H9 (cell line): ENCODE results near the gene SCG2. TPM values are rescaled to one million over a fixed set of nuclear protein-coding genes. Genes with fewer than 3 reads are reported as not detected.

Experiments used
- DNase-seq: peaks from one replicate; pipeline ENCODE4 v3.0.0-alpha.2; 2017
- H2AFZ ChIP-seq: one replicate; pipeline ENCODE4 v1.6.1; 2013; ENCODE audit warnings: mild to moderate bottlenecking, low read length, control low read depth, moderate library complexity
- H2AK5ac ChIP-seq: 2 replicates; pipeline ENCODE4 v1.6.1; 2013; ENCODE audit warnings: low read length, control low read depth, mixed read lengths; ENCODE audit not compliant: insufficient read length
- H2BK120ac ChIP-seq: one replicate; pipeline ENCODE4 v1.6.1; 2013; ENCODE audit warnings: low read depth, mild to moderate bottlenecking, low read length, control low read depth, inconsistent platforms; ENCODE audit not compliant: poor library complexity, severe bottlenecking
- H2BK12ac ChIP-seq: 2 replicates; pipeline ENCODE4 v1.6.1; 2013; ENCODE audit warnings: low read length, control low read depth, mixed read lengths, low read depth; ENCODE audit not compliant: insufficient read length
- H2BK15ac ChIP-seq: 2 replicates; pipeline ENCODE4 v1.6.1; 2013; ENCODE audit warnings: low read depth, low read length, control low read depth
- H2BK20ac ChIP-seq: one replicate; pipeline ENCODE4 v1.6.1; 2013; ENCODE audit warnings: low read depth, mild to moderate bottlenecking, low read length, control low read depth, inconsistent platforms; ENCODE audit not compliant: poor library complexity, severe bottlenecking
- H2BK5ac ChIP-seq: 2 replicates; pipeline ENCODE4 v1.6.1; 2013; ENCODE audit warnings: low read length, control low read depth, mixed read lengths; ENCODE audit not compliant: insufficient read length
- H3K14ac ChIP-seq: 2 replicates; pipeline ENCODE4 v1.6.1; 2013; ENCODE audit warnings: low read length, control low read depth; ENCODE audit not compliant: insufficient read depth
- H3K18ac ChIP-seq: 2 replicates; pipeline ENCODE4 v1.6.1; 2013; ENCODE audit warnings: low read depth, mild to moderate bottlenecking, mixed read lengths, low read length, control low read depth; ENCODE audit not compliant: insufficient read length
- H3K23ac ChIP-seq: 2 replicates; pipeline ENCODE4 v1.6.1; 2013; ENCODE audit warnings: low read length, control low read depth, mixed read lengths, low read depth; ENCODE audit not compliant: insufficient read length
- H3K23me2 ChIP-seq: 2 replicates; pipeline ENCODE4 v1.6.1; 2013; ENCODE audit warnings: low read depth, mild to moderate bottlenecking, mixed read lengths, low read length, control low read depth; ENCODE audit not compliant: insufficient read length, poor library complexity, severe bottlenecking
- H3K27ac ChIP-seq: 2 replicates; pipeline ENCODE4 v1.5.1; 2013; ENCODE audit warnings: low read length, control low read depth, mixed read lengths, low read depth; ENCODE audit not compliant: insufficient read length
- H3K27me3 ChIP-seq: 2 replicates; pipeline ENCODE4 v1.6.1; 2013; ENCODE audit warnings: low read length, control low read depth, inconsistent platforms; ENCODE audit not compliant: insufficient read depth
- H3K4ac ChIP-seq: 2 replicates; pipeline ENCODE4 v1.6.1; 2013; ENCODE audit warnings: low read depth, mild to moderate bottlenecking, control low read depth, inconsistent platforms, low read length, moderate library complexity
- H3K4me1 ChIP-seq: 2 replicates; pipeline ENCODE4 v1.6.1; 2013; ENCODE audit warnings: low read length, control low read depth, inconsistent platforms; ENCODE audit not compliant: insufficient read depth
- H3K4me2 ChIP-seq: 2 replicates; pipeline ENCODE4 v1.6.1; 2013; ENCODE audit warnings: low read length, control low read depth, mixed read lengths; ENCODE audit not compliant: insufficient read length, insufficient read depth
- H3K56ac ChIP-seq: 2 replicates; pipeline ENCODE4 v1.6.1; 2013; ENCODE audit warnings: low read depth, mild to moderate bottlenecking, mixed read lengths, low read length, control low read depth; ENCODE audit not compliant: insufficient read length
- H3K79me1 ChIP-seq: 2 replicates; pipeline ENCODE4 v1.6.1; 2013; ENCODE audit warnings: low read depth, mild to moderate bottlenecking, moderate library complexity, low read length, control low read depth, inconsistent platforms; ENCODE audit not compliant: insufficient read depth, poor library complexity, severe bottlenecking
- H3K79me2 ChIP-seq: 2 replicates; pipeline ENCODE4 v1.6.1; 2013; ENCODE audit warnings: low read length, control low read depth, inconsistent platforms; ENCODE audit not compliant: insufficient read depth
- H3K9ac ChIP-seq: 2 replicates; pipeline ENCODE4 v1.6.1; 2013; ENCODE audit warnings: low read length, control low read depth, mixed read lengths; ENCODE audit not compliant: insufficient read length; ENCODE audit errors: extremely low read depth
- H3K9me3 ChIP-seq: one replicate; pipeline ENCODE4 v1.6.1; 2013; ENCODE audit warnings: low read depth, low read length, inconsistent platforms; ENCODE audit not compliant: control insufficient read depth
- H3T11ph ChIP-seq: one replicate; pipeline ENCODE4 v1.6.1; 2013; ENCODE audit warnings: mild to moderate bottlenecking, low read length, control low read depth, inconsistent platforms
- H4K20me1 ChIP-seq: one replicate; pipeline ENCODE4 v1.6.1; 2013; ENCODE audit not compliant: control insufficient read depth, insufficient read length, insufficient read depth
- H4K5ac ChIP-seq: 2 replicates; pipeline ENCODE4 v1.6.1; 2013; ENCODE audit warnings: low read depth, mild to moderate bottlenecking, mixed read lengths, low read length, control low read depth; ENCODE audit not compliant: insufficient read length
- H4K8ac ChIP-seq: replicated peaks from 2 replicates; pipeline ENCODE4 v1.6.1; 2013; ENCODE audit warnings: low read length, control low read depth, mixed read lengths, low read depth; ENCODE audit not compliant: insufficient read length
- H4K91ac ChIP-seq: 2 replicates; pipeline ENCODE4 v1.6.1; 2013; ENCODE audit warnings: low read depth, mild to moderate bottlenecking, moderate library complexity, mixed read lengths, low read length, control low read depth; ENCODE audit not compliant: insufficient read length
- H3K27ac Mint-ChIP-seq, 3 experiments: 2 replicates in 2 of 3; 3 replicates in 1 of 3; pipeline ENCODE4 v1.8.0; 2020 to 2021; ENCODE audit warnings: mixed read lengths in 3 of 3, mild to moderate bottlenecking in 1 of 3, moderate library complexity in 1 of 3
- H3K27me3 Mint-ChIP-seq: 2 replicates; pipeline ENCODE4 v1.8.0; 2021; ENCODE audit warnings: low read depth, mild to moderate bottlenecking, moderate library complexity, mixed read lengths
- H3K36me3 Mint-ChIP-seq, 3 experiments: 2 replicates in 2 of 3; 3 replicates in 1 of 3; pipeline ENCODE4 v1.8.0; 2020 to 2021; ENCODE audit warnings: low read depth in 3 of 3, mixed read lengths in 3 of 3; ENCODE audit not compliant: insufficient read depth in 1 of 3
- H3K4me1 Mint-ChIP-seq, 2 experiments: 2 replicates each; pipeline ENCODE4 v1.8.0; 2020; ENCODE audit warnings: mixed read lengths in 2 of 2
- H3K4me3 Mint-ChIP-seq, 2 experiments: 2 replicates in 1 of 2; 3 replicates in 1 of 2; pipeline ENCODE4 v1.8.0; 2020 to 2021; ENCODE audit warnings: mild to moderate bottlenecking in 2 of 2, mixed read lengths in 2 of 2, moderate library complexity in 1 of 2
- H3K9me3 Mint-ChIP-seq, 2 experiments: 2 replicates in 1 of 2; 3 replicates in 1 of 2; pipeline ENCODE4 v1.8.0; 2020; ENCODE audit warnings: mild to moderate bottlenecking in 2 of 2, mixed read lengths in 2 of 2, moderate library complexity in 1 of 2
- CTCF ChIP-seq: fragments of 200-600 bp; sonication (generic); conservative IDR thresholded peaks from 3 replicates; pipeline ENCODE4 v1.8.0; 2021; ENCODE audit warnings: antibody characterized with exemption, mild to moderate bottlenecking
- whole genome bisulfite sequencing: extraction: QIAGEN DNeasy Blood & Tissue Kit; methylation state at CpG from one replicate; pipeline ENCODE4 v1.1.7; 2013; ENCODE audit warnings: missing lambda C conversion rate, low lambda C conversion rate, mixed read lengths; ENCODE audit not compliant: insufficient read length; ENCODE audit errors: extremely low coverage; 5-methylcytosine and 5-hydroxymethylcytosine counted together
- total RNA-seq: library from RNA; stranded (reverse); gene quantifications from 2 replicates; pipeline ENCODE4 v1.2.1, GENCODE V29; 2021

Gene SCG2
- total RNA-seq, 1 experiment from 2014 or later = 4.4 TPM

DNA sequence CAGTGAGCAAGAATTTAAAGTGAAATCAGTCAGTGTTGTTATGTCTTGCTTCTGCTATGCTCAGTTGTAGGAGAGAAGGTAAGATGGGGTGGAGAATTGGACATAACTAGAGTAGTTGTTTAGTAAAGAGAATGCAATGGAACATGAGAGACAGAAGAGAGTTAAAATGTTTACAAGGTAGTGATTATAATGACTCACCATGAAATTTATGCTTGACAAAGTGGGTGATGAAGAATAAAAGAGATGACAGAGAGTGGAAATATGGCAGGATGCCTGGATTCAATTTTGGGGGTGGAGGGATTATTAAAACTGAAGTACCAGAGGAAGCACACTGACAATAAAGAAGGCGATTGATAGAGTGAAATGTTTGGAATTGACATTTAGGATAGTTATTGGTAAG, 10.6 kb downstream of the SCG2 start:
- Histone ChIP-seq H2AK5ac (no peak overlapping the region), H3K27ac (no peak overlapping the region), H3K23me2 (no peaks in the 10 kb centered on the region), H2BK15ac (no peak overlapping the region), H3K27me3 (no peaks in the 10 kb centered on the region), H3K79me2 (no peaks in the 10 kb centered on the region), H4K20me1 (no peaks in the 10 kb centered on the region), H3K18ac (no peak overlapping the region), H3K4ac (no peak overlapping the region), H3K4me2 (no peak overlapping the region), H3K4me1 (no peaks in the 10 kb centered on the region), H2BK5ac (no peak overlapping the region), H4K8ac (no peak overlapping the region), H3K79me1 (no peaks in the 10 kb centered on the region), H2BK12ac (no peak overlapping the region), H2BK20ac (no peak overlapping the region), H3K56ac (no peak overlapping the region), H3T11ph (no peak overlapping the region), H3K9ac (no peak overlapping the region), H4K5ac (no peak overlapping the region), H2BK120ac (no peak overlapping the region), H3K23ac (no peak overlapping the region), H2AFZ (no peak overlapping the region), H3K9me3 (no peaks in the 10 kb centered on the region), H4K91ac (no peak overlapping the region), H3K14ac (no peak overlapping the region)
- no peak for TF ChIP-seq CTCF
- Mint-ChIP-seq H3K27me3 (no peaks in the 10 kb centered on the region), H3K4me1 (peaks cover 9 to 11% of the 10 kb centered on the region in 2 experiments; a peak in 3 of 4 replicates), H3K9me3 (no peaks in the 10 kb centered on the region), H3K27ac (no peak overlapping the region), H3K4me3 (no peak overlapping the region), H3K36me3 (no peaks in the 10 kb centered on the region)
- no peak for DNase-seq
- WGBS = 100% methylated on average over 1 of the region's 1 CpG
